GM21360 (cell line): ENCODE measurements around the gene FLT3.
"Not testable (repeated sequence)": the region's sequence is repeated elsewhere in the genome, so short reads cannot be mapped to it uniquely, and the experiment has no call there.

Experiments used
- ATAC-seq: cut with Tn5 transposase; IDR thresholded peaks from one replicate; pipeline ENCODE4 v1.9.1; 2021; ENCODE audit warnings: mild to moderate bottlenecking, moderate library complexity; ENCODE audit not compliant: unreplicated experiment

FLT3 gene

DNA sequence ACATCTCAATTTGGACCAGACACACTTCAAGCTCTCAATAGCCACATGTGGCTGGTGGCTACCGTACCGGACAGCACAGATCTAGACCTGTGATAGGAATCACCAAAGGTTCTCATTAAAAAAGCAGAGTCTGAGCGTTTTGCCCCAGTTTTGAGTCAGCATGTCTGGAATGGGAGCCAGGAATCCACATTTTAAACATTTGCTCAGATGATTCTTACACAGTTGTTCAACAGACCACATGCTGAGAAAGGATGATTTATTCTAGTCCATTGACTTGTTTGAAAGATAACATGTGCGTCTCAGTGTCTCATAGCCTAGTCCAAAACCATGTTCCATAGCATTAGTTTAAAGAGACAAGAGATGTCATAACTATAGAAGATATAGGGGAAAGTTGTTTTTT, 53.4 kb downstream of the FLT3 start:
- no peak for ATAC-seq

DNA sequence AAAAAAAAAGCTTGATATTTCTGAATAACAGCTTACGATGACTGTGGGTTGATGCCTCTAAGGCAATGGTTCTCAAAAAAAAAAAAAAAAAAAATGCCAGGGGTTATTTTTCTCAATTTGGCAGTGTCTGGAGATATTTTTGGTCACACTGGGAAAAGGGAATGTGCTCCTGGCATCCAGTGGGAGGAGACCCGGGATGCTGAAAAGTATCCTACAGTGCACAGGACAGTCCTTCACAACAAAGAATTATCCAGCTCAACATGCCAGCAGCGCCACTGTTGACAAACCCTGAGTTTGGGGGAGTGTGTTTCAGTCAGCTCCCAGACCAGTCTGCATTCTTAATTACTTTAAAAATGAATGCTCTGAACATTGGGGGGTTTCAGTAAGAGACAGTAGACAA, 54.5 kb downstream of the FLT3 start:
- no peak for ATAC-seq

DNA sequence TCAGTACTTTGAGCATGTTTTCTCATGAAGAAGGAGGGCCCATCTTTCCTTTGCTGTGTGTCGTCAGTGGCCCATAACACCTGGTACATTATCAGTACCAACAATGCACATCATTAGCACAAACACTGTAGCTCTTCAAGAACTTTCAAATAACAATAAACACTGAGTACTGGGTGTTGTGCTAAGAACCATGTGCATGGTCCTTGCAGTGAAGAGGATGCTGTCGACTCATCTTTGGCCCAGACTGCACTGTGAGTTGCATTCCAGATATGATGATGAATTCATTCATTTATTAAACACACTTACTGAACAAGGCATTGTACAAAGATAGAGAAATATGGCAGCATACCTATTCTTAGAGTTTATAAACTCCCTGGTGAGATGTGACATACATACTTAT, 55.8 kb downstream of the FLT3 start:
- ATAC-seq, result no peak

DNA sequence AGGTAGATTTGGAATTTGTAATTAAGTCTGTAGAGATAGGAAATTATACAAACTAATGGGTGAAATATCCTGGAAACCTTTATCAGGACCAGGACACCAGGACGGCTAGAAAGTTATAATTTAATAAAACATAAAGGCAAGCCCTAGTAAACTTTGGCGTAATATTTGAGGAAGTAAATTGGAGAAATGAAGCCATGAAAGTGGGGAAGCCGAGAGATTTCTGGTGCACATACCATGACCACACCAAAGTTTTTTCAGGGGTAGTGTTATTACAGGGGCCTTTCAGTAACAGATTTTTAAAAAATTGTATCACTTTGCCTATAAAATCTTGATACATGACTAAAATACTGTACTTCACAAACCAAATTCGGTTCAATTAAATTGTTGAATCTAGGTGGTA, 57.2 kb downstream of the FLT3 start:
- no peak for ATAC-seq

DNA sequence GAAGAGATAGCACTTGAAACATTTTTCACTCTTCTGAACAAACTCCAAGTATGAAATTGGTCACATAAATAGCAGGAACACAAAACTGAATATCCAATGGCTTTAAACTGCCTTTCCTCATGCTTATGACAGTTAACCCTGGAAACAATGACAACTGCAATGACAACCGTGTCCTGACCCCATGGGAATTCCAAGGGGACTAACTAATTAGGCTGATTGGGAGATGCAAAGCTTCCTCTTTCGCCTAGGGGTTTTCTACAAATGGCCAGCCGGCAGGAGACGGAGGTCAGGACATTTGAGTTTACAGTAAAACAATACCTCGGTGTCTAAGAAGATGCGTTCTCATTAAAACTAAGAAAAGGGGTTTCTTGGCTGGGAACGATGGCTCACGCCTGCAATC, 58.9 kb downstream of the FLT3 start:
- no peak for ATAC-seq

DNA sequence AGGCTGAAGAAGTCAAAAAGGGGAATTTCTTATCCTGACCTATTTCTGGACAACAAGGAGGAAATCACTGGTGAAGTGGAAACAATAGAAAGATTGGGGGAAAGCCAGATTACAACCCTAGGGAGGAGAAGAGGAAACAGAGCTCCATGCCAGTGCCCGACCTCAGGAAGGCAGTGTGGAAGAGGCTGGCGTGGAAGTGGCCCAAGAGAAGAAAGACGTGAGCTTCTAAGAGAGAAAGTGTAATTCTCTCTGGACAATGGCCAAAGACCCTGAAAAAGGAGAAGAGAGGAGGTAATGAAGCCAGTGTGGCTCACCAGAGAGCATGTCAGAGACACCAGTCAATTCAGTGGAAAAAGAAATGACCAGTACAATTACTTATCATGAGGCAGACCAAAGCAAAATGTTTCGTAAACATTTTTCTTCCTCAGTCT, 59.3 kb downstream of the FLT3 start:
- no peak for ATAC-seq

DNA sequence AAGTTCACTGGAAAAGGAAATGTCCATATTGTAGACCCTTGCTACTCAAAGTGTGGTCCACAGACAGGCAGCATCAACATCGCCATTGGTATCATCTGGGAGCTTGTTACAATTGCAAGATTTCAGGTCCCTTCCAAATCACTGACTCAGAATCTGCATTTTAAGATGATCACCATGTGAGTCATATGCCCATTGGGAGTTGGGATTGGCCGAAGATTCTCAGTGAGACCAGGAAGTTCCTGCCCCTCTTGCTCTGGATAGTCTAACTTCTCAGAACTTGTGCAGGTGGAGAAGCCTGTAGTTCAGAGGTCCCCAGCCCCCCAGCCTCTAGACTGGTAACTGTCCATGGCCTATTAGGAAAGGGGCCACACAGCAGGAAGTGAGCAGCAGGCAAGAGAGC, 63.0 kb downstream of the FLT3 start:
- no peak for ATAC-seq

DNA sequence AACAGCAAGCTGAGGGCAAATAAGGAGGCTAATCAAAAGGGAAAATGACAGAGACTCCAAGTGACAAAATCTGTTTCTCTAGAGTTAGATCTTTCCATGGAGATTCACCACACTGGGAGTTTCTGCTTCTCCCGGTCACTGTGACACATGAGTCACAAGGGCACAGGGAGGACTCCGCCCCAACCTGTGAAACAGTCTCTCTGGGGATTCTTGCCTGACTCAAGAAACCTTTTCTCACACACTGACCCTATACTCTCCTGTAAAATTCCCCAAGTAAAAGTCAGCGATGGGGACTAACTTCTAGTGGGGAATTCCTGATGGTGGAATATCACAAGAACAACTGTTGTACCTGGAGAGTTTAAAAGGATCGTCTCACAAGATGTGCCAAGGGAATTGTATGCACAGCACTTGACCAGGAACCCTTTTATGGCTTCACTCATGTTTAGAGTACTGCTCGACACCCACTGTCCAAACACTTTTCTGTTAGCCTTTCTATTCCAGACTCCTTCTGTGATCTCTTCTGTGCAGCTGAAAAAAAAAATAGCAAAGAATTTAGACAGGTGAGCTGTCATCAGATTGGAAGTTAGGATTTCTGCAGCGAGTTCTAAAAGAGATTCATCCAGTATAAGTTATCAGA, 65.1 kb downstream of the FLT3 start:
- ATAC-seq, result no peak

DNA sequence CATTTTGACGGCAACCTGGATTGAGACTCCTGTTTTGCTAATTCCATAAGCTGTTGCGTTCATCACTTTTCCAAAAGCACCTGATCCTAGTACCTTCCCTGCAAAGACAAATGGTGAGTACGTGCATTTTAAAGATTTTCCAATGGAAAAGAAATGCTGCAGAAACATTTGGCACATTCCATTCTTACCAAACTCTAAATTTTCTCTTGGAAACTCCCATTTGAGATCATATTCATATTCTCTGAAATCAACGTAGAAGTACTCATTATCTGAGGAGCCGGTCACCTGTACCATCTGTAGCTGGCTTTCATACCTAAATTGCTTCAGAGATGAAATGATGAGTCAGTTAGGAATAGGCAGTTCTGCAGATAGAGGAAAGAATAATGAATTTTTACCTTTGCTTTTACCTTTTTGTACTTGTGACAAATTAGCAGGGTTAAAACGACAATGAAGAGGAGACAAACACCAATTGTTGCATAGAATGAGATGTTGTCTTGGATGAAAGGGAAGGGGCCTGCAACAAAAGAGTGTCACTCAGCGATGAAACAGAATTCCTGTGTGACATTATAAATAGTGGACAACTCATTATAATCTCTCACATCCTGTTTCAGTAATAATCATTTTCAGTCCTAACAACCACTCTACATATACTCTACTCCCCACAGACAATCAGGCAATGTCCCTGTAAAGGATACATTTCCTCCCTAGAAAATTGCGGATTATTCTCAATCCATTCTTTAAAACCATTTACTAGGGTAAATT, 66.3 kb downstream of the FLT3 start:
- ATAC-seq, result no peak

DNA sequence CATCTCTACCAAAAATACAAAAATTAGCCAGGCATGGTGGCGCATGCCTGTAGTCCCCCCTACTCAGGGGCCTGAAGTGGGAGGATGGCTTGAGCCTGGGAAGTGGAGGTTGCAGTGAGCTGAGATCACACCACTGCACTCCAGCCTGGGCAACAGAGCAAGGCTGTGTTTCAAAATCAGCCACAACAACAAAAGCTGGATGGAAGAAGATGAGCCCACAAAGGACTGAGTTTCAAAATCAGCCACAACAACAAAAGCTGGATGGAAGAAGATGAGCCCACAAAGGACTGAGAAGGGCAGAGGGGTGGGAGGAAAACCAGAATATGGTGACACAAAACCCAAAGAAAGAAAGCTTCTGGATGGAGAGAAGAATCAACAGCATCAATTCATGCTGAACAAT, 67.9 kb downstream of the FLT3 start:
- not testable (repeated sequence) for ATAC-seq

DNA sequence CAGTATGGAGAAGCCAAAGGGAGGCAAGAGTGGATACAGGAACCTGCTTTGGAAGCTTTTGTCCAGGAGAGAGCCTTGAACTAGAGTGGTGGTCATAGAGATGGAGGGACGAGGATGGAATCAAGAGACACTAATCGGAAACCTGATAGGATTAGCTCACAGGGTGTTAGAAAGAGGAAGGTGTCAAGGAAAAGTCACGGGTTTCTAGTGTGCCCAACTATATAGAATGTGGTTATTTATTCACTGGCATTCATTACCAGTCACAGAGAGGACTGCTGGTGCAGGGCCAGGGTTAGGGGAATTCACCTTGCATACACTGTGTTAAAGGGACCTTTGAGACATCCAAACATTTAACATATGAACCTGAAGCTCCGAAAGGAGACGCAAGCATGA, 68.5 kb downstream of the FLT3 start:
- ATAC-seq, result no peak

DNA sequence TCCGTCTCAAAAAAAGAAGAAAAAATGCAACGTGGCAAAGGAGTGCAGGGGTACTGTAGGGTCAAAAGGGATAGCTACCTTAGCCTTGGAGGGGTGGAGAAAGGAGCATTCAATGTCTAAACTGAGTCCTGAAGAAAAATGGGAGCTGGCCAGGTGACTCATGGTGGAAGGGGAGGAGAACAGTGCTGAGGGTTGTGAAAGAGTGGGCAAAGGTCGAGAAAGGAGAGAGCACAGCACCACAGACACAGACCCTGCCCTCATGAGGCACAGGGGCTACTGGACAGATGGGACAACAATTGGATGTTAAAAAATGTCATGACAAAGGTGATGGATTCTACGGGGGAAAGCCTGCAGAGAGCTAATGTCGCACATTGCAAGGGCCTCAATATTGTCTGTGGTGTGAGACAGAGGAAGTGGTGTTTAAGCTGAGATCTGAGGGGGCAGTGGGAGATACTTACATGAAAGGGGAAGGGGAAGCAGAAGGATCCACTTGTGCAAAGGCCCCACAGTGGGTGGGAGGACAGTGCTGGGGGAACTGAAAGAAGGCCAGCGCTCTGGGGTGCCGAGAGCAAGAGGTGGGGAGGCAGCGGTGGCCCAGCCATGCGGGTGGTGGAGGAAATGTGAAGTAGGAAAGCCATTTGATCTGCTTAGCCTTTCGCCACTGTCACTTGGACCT, 69.0 kb downstream of the FLT3 start:
- no peak for ATAC-seq

DNA sequence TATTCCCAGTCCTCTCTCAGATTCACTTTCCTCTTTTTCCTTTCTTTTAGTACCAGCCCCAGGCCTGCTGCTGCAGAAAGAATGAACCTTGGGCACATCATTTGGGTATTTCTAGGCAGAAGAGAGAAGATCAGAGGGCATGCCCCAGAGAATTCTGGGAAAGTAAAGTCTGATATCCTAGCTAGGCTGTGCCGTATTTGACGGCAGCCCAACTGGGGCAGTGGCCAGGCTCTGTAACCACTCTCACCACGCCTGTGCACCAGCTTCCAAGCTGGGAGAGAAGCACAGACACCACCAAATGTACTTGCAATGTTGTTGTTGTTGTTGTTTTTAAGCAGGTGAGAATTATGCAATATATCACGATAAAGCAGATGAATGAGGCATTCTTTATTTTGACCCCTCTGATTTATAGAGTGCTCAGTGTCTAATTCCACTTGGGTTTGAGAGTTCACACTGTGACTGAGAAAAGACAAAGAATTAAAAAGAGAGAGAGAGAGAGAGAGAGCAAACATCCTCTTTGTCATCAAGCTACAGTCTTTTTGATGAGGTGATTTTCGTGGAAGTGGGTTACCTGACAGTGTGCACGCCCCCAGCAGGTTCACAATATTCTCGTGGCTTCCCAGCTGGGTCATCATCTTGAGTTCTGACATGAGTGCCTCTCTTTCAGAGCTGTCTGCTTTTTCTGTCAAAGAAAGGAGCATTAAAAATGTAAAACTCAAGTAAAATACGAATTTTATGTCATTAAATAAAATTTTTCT, 72.6 kb downstream of the FLT3 start:
- ATAC-seq, result no peak

DNA sequence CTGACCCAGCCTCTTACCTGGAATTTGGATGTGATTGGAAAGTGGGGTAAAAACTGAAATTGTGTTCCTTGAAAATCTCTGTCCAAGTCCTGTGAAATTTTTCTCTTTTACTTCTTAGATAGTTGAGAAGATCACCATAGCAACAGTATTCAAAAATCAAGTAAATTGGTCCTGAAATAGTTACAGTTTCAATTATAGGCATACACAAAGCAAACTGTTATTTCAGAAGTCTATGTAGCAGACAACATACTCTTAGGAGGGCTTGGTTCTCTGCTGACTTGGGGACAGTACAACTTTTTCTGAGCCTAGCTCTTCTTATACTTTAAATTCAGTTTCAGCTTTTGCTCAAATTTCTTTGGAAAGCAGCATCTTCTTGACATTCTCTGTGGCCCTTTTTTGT, 73.3 kb downstream of the FLT3 start:
- no peak for ATAC-seq

DNA sequence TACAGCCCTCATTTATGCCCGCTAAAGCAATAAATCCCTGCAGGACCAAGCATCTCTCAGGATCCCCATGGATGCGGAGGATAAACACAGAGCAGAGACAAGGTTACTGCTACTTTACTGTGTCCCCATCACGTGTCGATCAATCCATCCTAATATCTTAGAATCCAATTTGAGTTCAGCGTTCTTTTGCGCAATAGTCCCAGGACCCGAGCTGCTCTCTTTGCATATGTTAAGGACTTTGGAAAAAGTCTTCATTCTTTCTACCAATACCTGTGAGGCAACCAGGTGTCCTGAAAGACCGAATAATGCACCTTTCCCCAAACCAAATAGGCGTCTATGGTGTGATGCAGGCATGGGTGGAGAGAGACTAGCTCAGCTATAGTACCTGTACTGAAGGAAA, 73.9 kb downstream of the FLT3 start:
- no peak for ATAC-seq

DNA sequence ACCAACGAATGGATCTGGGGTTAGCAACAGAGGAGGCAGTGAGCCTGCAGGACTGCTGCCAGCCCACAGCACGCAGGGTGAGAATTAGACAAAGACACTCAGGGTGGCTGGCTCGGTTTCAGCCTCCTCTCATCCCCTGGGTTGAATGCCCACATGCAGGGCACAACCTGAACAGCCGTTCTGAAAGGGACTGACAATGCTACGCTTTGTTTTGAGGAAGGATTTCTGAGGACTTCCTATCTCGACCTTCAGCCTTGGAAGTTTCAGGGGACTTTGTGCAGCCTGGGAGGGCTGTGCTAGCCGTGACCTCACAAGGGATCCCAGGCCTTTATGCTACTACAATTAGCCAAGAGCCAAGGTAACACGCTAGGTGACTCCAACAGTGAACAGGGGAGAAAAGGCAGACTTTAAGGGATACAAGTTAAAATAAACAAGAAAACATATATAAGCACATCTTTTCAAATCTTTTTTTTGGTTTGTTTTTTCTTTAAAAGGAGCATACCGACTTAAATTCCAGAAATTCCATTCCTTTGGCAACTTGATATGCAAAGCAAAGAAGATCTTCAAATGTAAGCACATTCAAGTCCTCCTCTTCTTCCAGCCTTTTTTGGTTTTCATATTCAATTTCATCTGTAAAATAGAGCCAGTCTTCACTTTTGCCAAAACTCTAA, 77.4 kb downstream of the FLT3 start:
- ATAC-seq, result no peak

DNA sequence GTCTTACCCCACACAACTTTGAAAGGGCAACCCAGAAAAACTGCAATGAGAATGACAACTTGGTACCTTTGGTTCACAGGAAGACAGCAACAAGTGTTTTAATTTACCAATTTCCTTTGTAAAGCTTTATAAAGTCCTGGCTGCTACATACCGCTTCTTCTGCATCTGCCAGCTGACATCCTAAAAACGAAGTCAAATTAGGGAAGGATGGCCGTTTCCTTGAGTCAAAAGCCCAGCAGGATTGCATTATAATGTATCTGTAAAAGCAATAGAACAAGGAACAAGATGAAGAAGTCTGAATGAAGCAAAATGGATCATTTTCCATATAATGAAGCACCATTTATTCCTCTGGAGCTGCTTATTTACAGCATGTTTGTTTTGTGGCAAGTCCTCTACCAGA, 86.1 kb downstream of the FLT3 start:
- ATAC-seq, result no peak

DNA sequence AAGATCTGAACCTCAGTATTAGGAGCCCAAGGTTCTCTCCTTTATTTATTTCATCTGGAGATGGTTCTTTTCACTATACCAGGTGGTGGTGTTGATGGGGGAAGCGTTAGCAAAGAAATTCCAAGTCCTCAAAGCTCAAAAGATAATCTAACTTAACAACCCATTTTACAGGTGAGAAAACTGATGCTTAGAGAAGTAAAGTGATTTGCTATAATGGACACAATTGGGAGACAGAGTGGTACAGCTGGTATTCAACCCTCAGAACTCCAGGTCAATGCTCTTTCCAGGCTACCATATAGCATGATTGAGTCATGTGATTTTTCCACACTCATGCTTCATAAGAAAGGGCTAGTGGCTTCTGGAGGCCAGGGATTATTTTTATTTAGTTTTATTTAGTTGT, 86.9 kb downstream of the FLT3 start:
- no peak for ATAC-seq

DNA sequence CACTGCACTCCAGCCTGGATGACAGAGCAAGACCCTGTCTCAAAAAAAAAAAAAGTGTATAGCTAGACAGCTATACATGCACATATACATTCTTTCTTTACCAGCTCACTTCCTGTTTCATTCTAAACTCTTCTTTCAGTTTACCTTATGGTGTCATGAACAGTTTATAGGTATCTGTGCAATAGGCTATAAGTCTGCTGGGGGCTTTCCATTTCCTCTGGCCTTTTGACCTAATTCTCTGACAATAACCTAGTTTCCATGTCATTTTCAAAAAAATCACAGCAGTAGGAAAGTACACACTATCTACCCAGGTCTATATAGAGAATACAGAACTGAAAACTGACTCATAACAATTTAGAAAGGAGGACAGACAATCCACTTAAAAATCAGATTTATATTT, 87.5 kb downstream of the FLT3 start:
- ATAC-seq, result peak; percentile 86

DNA sequence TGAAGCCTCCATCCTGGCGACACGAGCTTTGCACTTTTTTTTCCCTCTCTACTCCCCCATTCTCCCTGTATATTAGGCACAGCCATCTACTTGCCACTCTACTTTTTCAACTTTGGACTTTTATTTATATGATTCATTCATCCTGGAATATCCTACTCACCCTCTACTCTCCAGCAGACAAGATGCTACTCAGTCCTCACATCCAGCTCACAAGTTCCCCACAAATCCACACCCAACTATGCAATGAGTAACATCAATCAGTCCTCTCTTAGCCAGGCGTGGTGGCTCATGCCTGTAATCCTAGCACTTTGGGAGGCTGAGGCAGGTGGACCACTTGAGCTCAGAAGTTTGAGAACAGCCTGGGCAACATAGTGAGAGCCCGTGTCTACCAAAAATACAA, 88.0 kb downstream of the FLT3 start:
- ATAC-seq, result no peak

DNA sequence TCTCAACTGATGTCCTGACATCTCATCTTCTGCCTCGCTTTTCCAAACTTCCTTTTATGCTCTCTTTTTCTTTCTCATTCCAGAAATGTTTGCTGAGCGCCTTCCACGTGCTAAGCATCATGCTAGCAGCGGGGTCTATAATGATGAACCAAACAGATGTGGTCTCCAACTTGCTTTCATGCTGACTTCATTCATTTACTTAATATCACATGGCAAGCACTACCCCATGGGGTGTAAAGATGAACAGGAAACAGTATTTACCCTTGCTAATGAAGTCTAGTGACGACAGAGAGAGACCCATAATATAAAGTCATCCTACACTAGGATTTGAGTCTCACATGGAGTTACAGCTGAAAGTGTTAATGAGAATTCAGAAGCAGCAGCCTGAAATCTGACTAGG, 90.3 kb downstream of the FLT3 start:
- ATAC-seq, result no peak
